ENCODE results near the gene RPL29.

GRCh38 chr3:52004906-52005395 lies 9.3 kb upstream of the RPL29 start:
- TF ChIP-seq POLR2A (IDR thresholded peaks at IDR 0.05; ENCODE audit: low read length) (no peak), GATA1 (IDR thresholded peaks at IDR 0.05; ENCODE audit: low read depth, low read length) (no peak)
